ENCODE data around the gene FDX2. TPM values are rescaled to one million over a fixed set of nuclear protein-coding genes. Genes with fewer than 3 reads are reported as not detected.

FDX2 gene
- total and polyA plus RNA-seq, 2 of the 4 experiments (the other 2 are of a cell fraction), result 39.8 to 72.0 TPM

GRCh38 chr19:10286803-10287737 lies 28.7 kb downstream of the FDX2 start, which contains the start of gene ICAM4:
Gene ICAM4, plus strand, starts transcription at chr19:10286955. Its CDS starts 58 bp downstream, at chr19:10287013.
- Histone ChIP-seq H3K18ac (ENCODE audit: low read depth, low read length) (peak within 1 kb of the TSS; percentile 47), H2AK5ac (ENCODE audit: low read depth, low read length) (peak within 1 kb of the TSS; percentile 20; the same call in 1 of the 2 replicates), H3K9me1 (ENCODE audit: insufficient read depth, low read length) (peaks cover 12% of the 10 kb centered on the region), H4K20me1 (ENCODE audit: insufficient read depth, low read length) (no peaks in the 10 kb centered on the region), H3K4ac (ENCODE audit: low read depth, low read length) (peak within 1 kb of the TSS; percentile 30), H3K9me3 (ENCODE audit: control insufficient read depth, insufficient read depth, low read length) (no peaks in the 10 kb centered on the region), H2BK5ac (ENCODE audit: low read depth, low read length, poor library complexity, severe bottlenecking) (peak within 1 kb of the TSS; percentile 21), H2BK15ac (ENCODE audit: low read depth, low read length) (no peak within 1 kb of the TSS; the same call in 2 of the 3 replicates), H2AFZ (replicated peaks; ENCODE audit: low read length, poor library complexity) (peak within 1 kb of the TSS; percentile 81), H3K23ac (ENCODE audit: low read depth, low read length) (no peak within 1 kb of the TSS), H3K4me2 (ENCODE audit: low read depth, low read length) (peak within 1 kb of the TSS; percentile 13), H3K14ac (replicated peaks; ENCODE audit: low read depth, low read length) (peak within 1 kb of the TSS; percentile 29), H3K79me1 (ENCODE audit: low read depth in 1 of 2, low read length in 2 of 2) (no peaks in the 10 kb centered on the region), H2BK120ac (ENCODE audit: low read depth, low read length) (peak within 1 kb of the TSS; percentile 10; the same call in 1 of the 2 replicates), H3K36me3 (ENCODE audit: control insufficient read depth, insufficient read depth, low read length) (peaks cover 2% of the 10 kb centered on the region; the same call in 1 of the 2 replicates), H2AK9ac (replicated peaks; ENCODE audit: low read depth, low read length, poor library complexity) (peak within 1 kb of the TSS; percentile 25), H2BK20ac (ENCODE audit: low read depth, low read length) (peak within 1 kb of the TSS; percentile 45; the same call in 1 of the 2 replicates), H3K9ac (ENCODE audit: low read depth, low read length) (0 out of 2 replicates have a peak within 1 kb of the TSS, but pooled peaks have one; percentile 9), H3K4me1 (ENCODE audit: control insufficient read depth, insufficient read depth, low read length) (peaks cover 24% of the 10 kb centered on the region), H3K27me3 (ENCODE audit: control insufficient read depth, insufficient read depth, low read length) (no peaks in the 10 kb centered on the region; the same call in 1 of the 2 replicates), H4K8ac (ENCODE audit: low read depth in 2 of 2, low read length in 2 of 2) (peak within 1 kb of the TSS; percentile 0 to 79; a peak in 3 of 4 replicates), H3K27ac (ENCODE audit: insufficient read depth, low read length) (peak within 1 kb of the TSS; percentile 51; the same call in 1 of the 2 replicates), H3K56ac (ENCODE audit: extremely low read depth, insufficient read depth, low read length) (no peak within 1 kb of the TSS), H4K91ac (ENCODE audit: insufficient read depth, low read depth, low read length) (peak within 1 kb of the TSS; percentile 63; the same call in 1 of the 2 replicates), H4K5ac (ENCODE audit: low read depth, low read length) (peak within 1 kb of the TSS; percentile 54; the same call in 1 of the 2 replicates), H3K4me3 (ENCODE audit: insufficient read depth, low read depth, low read length) (no peak within 1 kb of the TSS)
- POLR2A ChIA-PET (ENCODE audit: unreplicated experiment), result interaction anchor here (0.6 kb wide), 1 partner anchor 48 kb away, joined by 3 read pairs; no protein-coding TSS in a partner anchor
- TF ChIP-seq, protein P1, sequence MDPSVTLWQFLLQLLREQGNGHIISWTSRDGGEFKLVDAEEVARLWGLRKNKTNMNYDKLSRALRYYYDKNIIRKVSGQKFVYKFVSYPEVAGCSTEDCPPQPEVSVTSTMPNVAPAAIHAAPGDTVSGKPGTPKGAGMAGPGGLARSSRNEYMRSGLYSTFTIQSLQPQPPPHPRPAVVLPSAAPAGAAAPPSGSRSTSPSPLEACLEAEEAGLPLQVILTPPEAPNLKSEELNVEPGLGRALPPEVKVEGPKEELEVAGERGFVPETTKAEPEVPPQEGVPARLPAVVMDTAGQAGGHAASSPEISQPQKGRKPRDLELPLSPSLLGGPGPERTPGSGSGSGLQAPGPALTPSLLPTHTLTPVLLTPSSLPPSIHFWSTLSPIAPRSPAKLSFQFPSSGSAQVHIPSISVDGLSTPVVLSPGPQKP (IDR thresholded peaks at IDR 0.05; ENCODE audit: borderline replicate concordance, low read depth, low read length), result no peak
- peak; percentile 65; the same call in 1 of the 2 replicates for TF ChIP-seq MAZ (IDR thresholded peaks at IDR 0.05; ENCODE audit: borderline replicate concordance, low read depth, low read length)
- 26% methylated on average over 30 of the region's 59 CpGs; no CpG with 5 or more reads in 1 of the 2 experiments for WGBS, 2 experiments (ENCODE audit: extremely low coverage in 2 of 2, insufficient read length in 1 of 2)
- BruUV-seq (replicated peaks), result no TSS peak
- CTCF ChIA-PET, result interaction anchor here (2.1 kb wide), 1 partner anchor 102 kb away, joined by 5 read pairs; no protein-coding TSS in a partner anchor
- ATAC-seq (ENCODE audit: low read depth) (no peak; the same call in 1 of the 2 replicates), DNase-seq (peak; percentile 29)
- in situ Hi-C loops (cut with MboI; ENCODE audit: low sequenced_read_pairs), result no loop called here
- dilution Hi-C loops (cut with HindIII; ENCODE audit: low sequenced_read_pairs, unreplicated experiment), result no loop called here
- intact Hi-C loops (cut with micrococcal nuclease), result no loop called here
